K562 (cell line): ENCODE results near the gene GPATCH3. TPM values are rescaled to one million over a fixed set of nuclear protein-coding genes. Genes with fewer than 3 reads are reported as not detected.
A peak's percentile ranks its signal among the peaks of the same experiment; 100 is the strongest.

Experiments
- HDAC3 ChIP-seq: fragments of 450-650 bp; IDR thresholded peaks from 2 replicates; pipeline ENCODE4 v1.6.1; 2018; ENCODE audit warnings: borderline replicate concordance, mild to moderate bottlenecking, moderate library complexity; ENCODE audit not compliant: partially characterized antibody
- MAZ ChIP-seq, 2 experiments: fragments of 450-650 bp in 1 of 2; sonication (generic) in 1 of 2; formaldehyde crosslinking; IDR thresholded peaks in 1 of 2; conservative IDR thresholded peaks in 1 of 2; 2 replicates each; pipeline versions ENCODE4 v1.4.0 to v1.5.0; 2020; ENCODE audit warnings: mild to moderate bottlenecking in 1 of 2, missing genetic modification reagents in 1 of 2
- MBD2 ChIP-seq: sonication (generic); IDR thresholded peaks from 2 replicates; pipeline ENCODE4 v1.6.1; 2016; ENCODE audit warnings: low read depth, borderline replicate concordance
- MTF1 ChIP-seq: fragments of 250-450 bp; sonication (Bioruptor Pico); IDR thresholded peaks from 2 replicates; pipeline ENCODE4 v1.9.0; 2021; ENCODE audit warnings: moderate library complexity, mild to moderate bottlenecking, inconsistent platforms, borderline replicate concordance
- NBN ChIP-seq: fragments of 450-650 bp; IDR thresholded peaks from 2 replicates; pipeline ENCODE4 v1.6.1; 2016; ENCODE audit warnings: low read depth, mild to moderate bottlenecking
- PCBP1 ChIP-seq: fragments of 200-400 bp; formaldehyde crosslinking; IDR thresholded peaks from 2 replicates; pipeline ENCODE4 v1.6.1; 2018; ENCODE audit warnings: mild to moderate bottlenecking, low read depth, low read length; ENCODE audit not compliant: poor library complexity, severe bottlenecking
- POLR2A ChIP-seq: fragments of 450-650 bp; conservative IDR thresholded peaks from 2 replicates; pipeline ENCODE4 v1.6.1; 2016
- POLR2H ChIP-seq: IDR thresholded peaks from 2 replicates; pipeline ENCODE4 v1.6.1; 2016; ENCODE audit warnings: missing genetic modification characterization, low read depth, mild to moderate bottlenecking, control low read depth, missing compliant biosample characterization, moderate library complexity
- SAP30 ChIP-seq: fragments of 200-600 bp; sonication (generic); IDR thresholded peaks from 2 replicates; pipeline ENCODE4 v1.6.1; 2012; ENCODE audit warnings: borderline replicate concordance, low read depth, mild to moderate bottlenecking, moderate library complexity, low read length, control low read depth, inconsistent platforms; ENCODE audit not compliant: insufficient read depth, poor library complexity, severe bottlenecking
- SMAD3 ChIP-seq: fragments of 450-650 bp; formaldehyde crosslinking; conservative IDR thresholded peaks from 2 replicates; pipeline ENCODE4 v1.4.0; 2020; ENCODE audit warnings: mild to moderate bottlenecking
- SMAD4 ChIP-seq: fragments of 250-450 bp; sonication (Bioruptor Pico); conservative IDR thresholded peaks from 2 replicates; pipeline ENCODE4 v1.8.0; 2021; ENCODE audit warnings: inconsistent platforms, mild to moderate bottlenecking, moderate library complexity
- SMARCE1 ChIP-seq: fragments of 450-650 bp; IDR thresholded peaks from 2 replicates; pipeline ENCODE4 v1.7.1; 2016; ENCODE audit warnings: mild to moderate bottlenecking
- ZBTB1 ChIP-seq: sonication (generic); formaldehyde crosslinking; IDR thresholded peaks from 2 replicates; pipeline ENCODE4 v1.8.1; 2023; ENCODE audit warnings: missing genetic modification reagents, low read depth, mild to moderate bottlenecking, borderline replicate concordance
- ZBTB7A ChIP-seq: IDR thresholded peaks from 2 replicates; pipeline ENCODE4 v1.6.1; 2011; ENCODE audit warnings: low read depth, mild to moderate bottlenecking, low read length, moderate library complexity, borderline replicate concordance; ENCODE audit not compliant: control insufficient read depth
- polyA plus RNA-seq, 8 experiments: library from polyadenylated mRNA; depleted of rRNA in 4 of 8; stranded (reverse) in 5 of 8; unstranded in 3 of 8; fragments of >200 nt; fragmentation: Nextera tagmentation in 2 of 8; fragmentation: Illumina TruSeq in 1 of 8; extraction: Ambion mirVana in 2 of 8; extraction: Trizol in 1 of 8; gene quantifications; 2 replicates each; pipeline versions ENCODE4 v1.2.1 to v1.2.3, GENCODE V29; 2011 to 2014; ENCODE audit warnings: inconsistent platforms in 1 of 8, missing spikeins in 1 of 8
- total RNA-seq, 7 experiments: library from RNA; depleted of rRNA in 6 of 7; stranded (reverse); fragments of >200 nt in 6 of 7; fragmentation: Illumina TruSeq in 2 of 7; extraction: Trizol in 2 of 7; gene quantifications; 2 replicates each; pipeline versions ENCODE4 v1.2.1 to v1.2.3, GENCODE V29; 2011 to 2021; ENCODE audit warnings: low replicate concordance in 1 of 7
- TF ChIP-seq, protein P1 (sequence below): sonication (generic); formaldehyde crosslinking; IDR thresholded peaks from 2 replicates; pipeline ENCODE4 v1.8.0; 2022; ENCODE audit warnings: mild to moderate bottlenecking, missing genetic modification reagents
- TF ChIP-seq, protein P2 (sequence below): fragments of 250-450 bp; sonication (Bioruptor Pico); IDR thresholded peaks from 2 replicates; pipeline ENCODE4 v1.5.0; 2020; ENCODE audit warnings: mild to moderate bottlenecking
- TF ChIP-seq, protein P3 (sequence below): fragments of 150-350 bp; IDR thresholded peaks from 2 replicates; pipeline ENCODE4 v1.6.1; 2014; ENCODE audit warnings: low read depth, mild to moderate bottlenecking, low read length, borderline replicate concordance

The GPATCH3 gene
- total and polyA plus RNA-seq, 9 of the 15 experiments (the other 6 are each of a cell fraction or from before 2014, with no cell fraction given), result 1.6 to 23.0 (median 13.3) TPM

DNA sequence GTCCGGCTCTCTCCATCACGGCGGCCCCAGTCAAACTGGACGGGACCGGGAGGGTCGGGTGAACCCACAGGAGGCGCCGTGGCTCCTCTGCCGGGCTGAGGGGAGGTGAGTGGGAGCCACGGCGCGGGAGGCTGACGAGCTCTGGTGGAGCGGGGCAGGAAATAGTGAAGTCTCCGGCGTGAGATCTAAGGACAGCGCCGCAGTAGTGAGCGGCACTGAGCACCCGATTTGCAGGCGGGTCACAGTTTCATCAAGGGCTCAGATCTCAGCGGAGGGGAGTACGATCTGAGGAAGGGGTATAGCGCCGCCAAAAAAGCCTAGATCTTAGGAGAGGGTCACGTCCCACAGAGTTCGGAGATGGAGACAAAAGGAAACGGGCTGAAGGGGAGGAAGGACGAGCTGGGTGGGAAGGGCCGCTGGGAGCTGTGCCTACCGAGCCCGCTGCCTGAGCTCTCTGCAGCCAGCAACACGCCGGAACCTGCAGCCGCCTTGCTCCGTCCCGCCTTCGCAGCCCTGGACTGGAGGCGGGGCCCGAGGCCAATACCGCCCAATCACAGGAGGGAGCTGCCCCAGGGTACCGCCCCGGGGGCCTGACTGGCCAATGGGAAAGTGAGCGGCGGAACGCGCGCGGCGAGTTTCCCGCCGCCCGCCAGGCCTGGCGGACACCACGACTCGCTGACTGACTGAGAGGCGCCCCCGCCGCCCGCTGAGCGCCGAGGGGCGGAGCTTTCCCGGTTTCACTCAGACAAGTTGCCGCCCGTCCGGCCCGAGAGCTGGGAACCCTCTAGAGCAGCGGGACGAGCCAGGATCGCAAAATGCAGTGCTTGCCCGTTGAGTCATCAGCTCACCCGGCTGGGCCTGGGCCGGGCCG lies 35.4 kb downstream of the GPATCH3 start (continued):
- TF ChIP-seq, protein P1, sequence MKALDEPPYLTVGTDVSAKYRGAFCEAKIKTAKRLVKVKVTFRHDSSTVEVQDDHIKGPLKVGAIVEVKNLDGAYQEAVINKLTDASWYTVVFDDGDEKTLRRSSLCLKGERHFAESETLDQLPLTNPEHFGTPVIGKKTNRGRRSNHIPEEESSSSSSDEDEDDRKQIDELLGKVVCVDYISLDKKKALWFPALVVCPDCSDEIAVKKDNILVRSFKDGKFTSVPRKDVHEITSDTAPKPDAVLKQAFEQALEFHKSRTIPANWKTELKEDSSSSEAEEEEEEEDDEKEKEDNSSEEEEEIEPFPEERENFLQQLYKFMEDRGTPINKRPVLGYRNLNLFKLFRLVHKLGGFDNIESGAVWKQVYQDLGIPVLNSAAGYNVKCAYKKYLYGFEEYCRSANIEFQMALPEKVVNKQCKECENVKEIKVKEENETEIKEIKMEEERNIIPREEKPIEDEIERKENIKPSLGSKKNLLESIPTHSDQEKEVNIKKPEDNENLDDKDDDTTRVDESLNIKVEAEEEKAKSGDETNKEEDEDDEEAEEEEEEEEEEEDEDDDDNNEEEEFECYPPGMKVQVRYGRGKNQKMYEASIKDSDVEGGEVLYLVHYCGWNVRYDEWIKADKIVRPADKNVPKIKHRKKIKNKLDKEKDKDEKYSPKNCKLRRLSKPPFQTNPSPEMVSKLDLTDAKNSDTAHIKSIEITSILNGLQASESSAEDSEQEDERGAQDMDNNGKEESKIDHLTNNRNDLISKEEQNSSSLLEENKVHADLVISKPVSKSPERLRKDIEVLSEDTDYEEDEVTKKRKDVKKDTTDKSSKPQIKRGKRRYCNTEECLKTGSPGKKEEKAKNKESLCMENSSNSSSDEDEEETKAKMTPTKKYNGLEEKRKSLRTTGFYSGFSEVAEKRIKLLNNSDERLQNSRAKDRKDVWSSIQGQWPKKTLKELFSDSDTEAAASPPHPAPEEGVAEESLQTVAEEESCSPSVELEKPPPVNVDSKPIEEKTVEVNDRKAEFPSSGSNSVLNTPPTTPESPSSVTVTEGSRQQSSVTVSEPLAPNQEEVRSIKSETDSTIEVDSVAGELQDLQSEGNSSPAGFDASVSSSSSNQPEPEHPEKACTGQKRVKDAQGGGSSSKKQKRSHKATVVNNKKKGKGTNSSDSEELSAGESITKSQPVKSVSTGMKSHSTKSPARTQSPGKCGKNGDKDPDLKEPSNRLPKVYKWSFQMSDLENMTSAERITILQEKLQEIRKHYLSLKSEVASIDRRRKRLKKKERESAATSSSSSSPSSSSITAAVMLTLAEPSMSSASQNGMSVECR (CRISPR knock-in tag), result peak; percentile 59; the same call in 1 of the 2 replicates
- TF ChIP-seq, protein P2, sequence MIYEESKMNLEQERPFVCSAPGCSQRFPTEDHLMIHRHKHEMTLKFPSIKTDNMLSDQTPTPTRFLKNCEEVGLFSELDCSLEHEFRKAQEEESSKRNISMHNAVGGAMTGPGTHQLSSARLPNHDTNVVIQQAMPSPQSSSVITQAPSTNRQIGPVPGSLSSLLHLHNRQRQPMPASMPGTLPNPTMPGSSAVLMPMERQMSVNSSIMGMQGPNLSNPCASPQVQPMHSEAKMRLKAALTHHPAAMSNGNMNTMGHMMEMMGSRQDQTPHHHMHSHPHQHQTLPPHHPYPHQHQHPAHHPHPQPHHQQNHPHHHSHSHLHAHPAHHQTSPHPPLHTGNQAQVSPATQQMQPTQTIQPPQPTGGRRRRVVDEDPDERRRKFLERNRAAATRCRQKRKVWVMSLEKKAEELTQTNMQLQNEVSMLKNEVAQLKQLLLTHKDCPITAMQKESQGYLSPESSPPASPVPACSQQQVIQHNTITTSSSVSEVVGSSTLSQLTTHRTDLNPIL (CRISPR knock-in tag), result no peak
- peak; percentile 75 for TF ChIP-seq PCBP1
- no peak for TF ChIP-seq MTF1 (CRISPR knock-in tag)
- no peak for TF ChIP-seq HDAC3
- TF ChIP-seq MBD2, result peak; percentile 96
- TF ChIP-seq ZBTB7A, result peak; percentile 78
- peak; percentile 91 for TF ChIP-seq POLR2H
- TF ChIP-seq ZBTB1 (CRISPR knock-in tag), result no peak
- TF ChIP-seq POLR2A, result peak; percentile 97
- 0 out of 2 replicates have a peak, but pooled peaks have one; percentile 59 for TF ChIP-seq SMAD4 (CRISPR knock-in tag)
- peak; percentile 77 for TF ChIP-seq SAP30
- TF ChIP-seq, protein P3, sequence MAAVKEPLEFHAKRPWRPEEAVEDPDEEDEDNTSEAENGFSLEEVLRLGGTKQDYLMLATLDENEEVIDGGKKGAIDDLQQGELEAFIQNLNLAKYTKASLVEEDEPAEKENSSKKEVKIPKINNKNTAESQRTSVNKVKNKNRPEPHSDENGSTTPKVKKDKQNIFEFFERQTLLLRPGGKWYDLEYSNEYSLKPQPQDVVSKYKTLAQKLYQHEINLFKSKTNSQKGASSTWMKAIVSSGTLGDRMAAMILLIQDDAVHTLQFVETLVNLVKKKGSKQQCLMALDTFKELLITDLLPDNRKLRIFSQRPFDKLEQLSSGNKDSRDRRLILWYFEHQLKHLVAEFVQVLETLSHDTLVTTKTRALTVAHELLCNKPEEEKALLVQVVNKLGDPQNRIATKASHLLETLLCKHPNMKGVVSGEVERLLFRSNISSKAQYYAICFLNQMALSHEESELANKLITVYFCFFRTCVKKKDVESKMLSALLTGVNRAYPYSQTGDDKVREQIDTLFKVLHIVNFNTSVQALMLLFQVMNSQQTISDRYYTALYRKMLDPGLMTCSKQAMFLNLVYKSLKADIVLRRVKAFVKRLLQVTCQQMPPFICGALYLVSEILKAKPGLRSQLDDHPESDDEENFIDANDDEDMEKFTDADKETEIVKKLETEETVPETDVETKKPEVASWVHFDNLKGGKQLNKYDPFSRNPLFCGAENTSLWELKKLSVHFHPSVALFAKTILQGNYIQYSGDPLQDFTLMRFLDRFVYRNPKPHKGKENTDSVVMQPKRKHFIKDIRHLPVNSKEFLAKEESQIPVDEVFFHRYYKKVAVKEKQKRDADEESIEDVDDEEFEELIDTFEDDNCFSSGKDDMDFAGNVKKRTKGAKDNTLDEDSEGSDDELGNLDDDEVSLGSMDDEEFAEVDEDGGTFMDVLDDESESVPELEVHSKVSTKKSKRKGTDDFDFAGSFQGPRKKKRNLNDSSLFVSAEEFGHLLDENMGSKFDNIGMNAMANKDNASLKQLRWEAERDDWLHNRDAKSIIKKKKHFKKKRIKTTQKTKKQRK, result peak; percentile 88
- no peak; the same call in 1 of the 2 replicates for TF ChIP-seq SMARCE1
- no peak; the same call in 1 of the 2 replicates for TF ChIP-seq NBN
- TF ChIP-seq MAZ (CRISPR knock-in tag; conservative IDR thresholded peaks at IDR 0.05 in 1 of 2, IDR thresholded peaks at IDR 0.05 in 1 of 2), result peak; percentile 73 to 94
- TF ChIP-seq SMAD3 (CRISPR knock-in tag), result no peak
